Loucy (cell line): ENCODE results near the gene JAM2.

Source experiments
- H2AFZ ChIP-seq: fragments of 200-600 bp; sonication (generic); 2 replicates; pipeline ENCODE4 v1.6.0; 2016; ENCODE audit warnings: antibody characterized with exemption, mild to moderate bottlenecking, low read length, moderate library complexity
- H3F3A ChIP-seq: fragments of 200-600 bp; 2 replicates; pipeline ENCODE4 v1.6.0; 2016; ENCODE audit warnings: antibody characterized with exemption, low read depth, mild to moderate bottlenecking
- H3K27me3 ChIP-seq: fragments of 200-600 bp; sonication (generic); 2 replicates; pipeline ENCODE4 v1.6.1; 2014; ENCODE audit warnings: low read length, mild to moderate bottlenecking; ENCODE audit not compliant: insufficient read depth, poor library complexity, severe bottlenecking
- H3K36me3 ChIP-seq: fragments of 200-600 bp; sonication (generic); 2 replicates; pipeline ENCODE4 v1.6.1; 2016; ENCODE audit warnings: low read length; ENCODE audit not compliant: insufficient read depth
- H3K4me1 ChIP-seq: fragments of 200-600 bp; sonication (generic); 2 replicates; pipeline ENCODE4 v1.5.1; 2014; ENCODE audit warnings: low read length, mild to moderate bottlenecking; ENCODE audit not compliant: insufficient read depth, poor library complexity, severe bottlenecking
- H3K4me2 ChIP-seq: fragments of 200-600 bp; sonication (generic); 2 replicates; pipeline ENCODE4 v1.6.0; 2014; ENCODE audit warnings: antibody characterized with exemption, low read length, low read depth, mild to moderate bottlenecking; ENCODE audit not compliant: poor library complexity, severe bottlenecking
- H3K4me3 ChIP-seq: fragments of 200-600 bp; sonication (generic); 2 replicates; pipeline ENCODE4 v1.5.1; 2014; ENCODE audit warnings: low read length, mild to moderate bottlenecking, mixed read lengths; ENCODE audit not compliant: poor library complexity, severe bottlenecking
- H3K79me2 ChIP-seq: fragments of 200-600 bp; sonication (generic); 2 replicates; pipeline ENCODE4 v1.6.1; 2014; ENCODE audit warnings: low read length; ENCODE audit not compliant: insufficient read depth
- H3K9ac ChIP-seq: fragments of 200-600 bp; sonication (generic); 2 replicates; pipeline ENCODE4 v1.6.0; 2014; ENCODE audit warnings: mild to moderate bottlenecking, low read depth, low read length, moderate library complexity; ENCODE audit not compliant: poor library complexity, severe bottlenecking
- H3K9me2 ChIP-seq: fragments of 200-600 bp; sonication (generic); replicated peaks from 2 replicates; pipeline ENCODE4 v1.6.1; 2016; ENCODE audit warnings: low read depth, low read length, mixed read lengths
- H3K9me3 ChIP-seq: fragments of 200-600 bp; sonication (generic); 2 replicates; pipeline ENCODE4 v1.6.1; 2014; ENCODE audit warnings: mild to moderate bottlenecking, antibody characterized with exemption, low read length, low read depth; ENCODE audit not compliant: insufficient read depth
- H4K20me1 ChIP-seq: fragments of 200-600 bp; sonication (generic); 2 replicates; pipeline ENCODE4 v1.6.0; 2014; ENCODE audit warnings: antibody characterized with exemption, low read length, mild to moderate bottlenecking; ENCODE audit not compliant: insufficient read depth, poor library complexity, severe bottlenecking
- EZH2phosphoT487 ChIP-seq: fragments of 200-600 bp; IDR thresholded peaks from 2 replicates; pipeline ENCODE4 v1.6.1; 2018; ENCODE audit warnings: antibody characterized with exemption, mild to moderate bottlenecking, moderate library complexity, borderline replicate concordance
- TF ChIP-seq, protein P1 (sequence below): fragments of 200-600 bp; sonication (generic); conservative IDR thresholded peaks from 2 replicates; pipeline ENCODE4 v1.5.1; 2014; ENCODE audit warnings: mild to moderate bottlenecking, antibody characterized with exemption, low read length

Gene JAM2

DNA sequence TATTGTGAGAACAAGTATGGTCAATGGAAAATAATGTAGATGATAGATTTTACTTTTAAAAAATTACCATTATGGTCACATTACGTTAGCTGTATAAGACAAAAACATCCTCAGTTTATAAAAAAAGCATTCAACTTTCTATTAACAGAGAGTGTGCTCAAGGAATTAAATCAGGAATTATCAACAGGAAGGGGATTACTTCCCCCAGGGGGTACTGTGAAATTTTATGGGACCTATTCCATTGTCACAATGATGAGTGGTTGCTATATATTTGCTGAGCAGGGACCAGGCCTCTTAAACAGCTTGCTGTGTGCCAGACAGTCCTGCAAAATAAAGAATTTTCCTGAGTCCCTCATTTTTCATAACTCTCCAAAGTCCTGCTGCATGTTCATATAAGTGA, 21.2 kb downstream of the JAM2 start:
- no peak overlapping the region for H2AFZ ChIP-seq
- no peaks in the 10 kb centered on the region for H3K36me3 ChIP-seq
- no peaks in the 10 kb centered on the region for H3K9me2 ChIP-seq
- no peaks in the 10 kb centered on the region for H3K4me1 ChIP-seq
- no peak overlapping the region for H3K4me3 ChIP-seq
- H3K4me2 ChIP-seq, result no peak overlapping the region
- H3K9ac ChIP-seq, result no peak overlapping the region
- no peaks in the 10 kb centered on the region for H3K79me2 ChIP-seq
- H3K27me3 ChIP-seq, result no peaks in the 10 kb centered on the region
- TF ChIP-seq EZH2phosphoT487, result no peak
- TF ChIP-seq, protein P1, sequence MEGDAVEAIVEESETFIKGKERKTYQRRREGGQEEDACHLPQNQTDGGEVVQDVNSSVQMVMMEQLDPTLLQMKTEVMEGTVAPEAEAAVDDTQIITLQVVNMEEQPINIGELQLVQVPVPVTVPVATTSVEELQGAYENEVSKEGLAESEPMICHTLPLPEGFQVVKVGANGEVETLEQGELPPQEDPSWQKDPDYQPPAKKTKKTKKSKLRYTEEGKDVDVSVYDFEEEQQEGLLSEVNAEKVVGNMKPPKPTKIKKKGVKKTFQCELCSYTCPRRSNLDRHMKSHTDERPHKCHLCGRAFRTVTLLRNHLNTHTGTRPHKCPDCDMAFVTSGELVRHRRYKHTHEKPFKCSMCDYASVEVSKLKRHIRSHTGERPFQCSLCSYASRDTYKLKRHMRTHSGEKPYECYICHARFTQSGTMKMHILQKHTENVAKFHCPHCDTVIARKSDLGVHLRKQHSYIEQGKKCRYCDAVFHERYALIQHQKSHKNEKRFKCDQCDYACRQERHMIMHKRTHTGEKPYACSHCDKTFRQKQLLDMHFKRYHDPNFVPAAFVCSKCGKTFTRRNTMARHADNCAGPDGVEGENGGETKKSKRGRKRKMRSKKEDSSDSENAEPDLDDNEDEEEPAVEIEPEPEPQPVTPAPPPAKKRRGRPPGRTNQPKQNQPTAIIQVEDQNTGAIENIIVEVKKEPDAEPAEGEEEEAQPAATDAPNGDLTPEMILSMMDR, result no peak
- no peaks in the 10 kb centered on the region for H3F3A ChIP-seq
- no peaks in the 10 kb centered on the region for H4K20me1 ChIP-seq
- no peaks in the 10 kb centered on the region for H3K9me3 ChIP-seq

DNA sequence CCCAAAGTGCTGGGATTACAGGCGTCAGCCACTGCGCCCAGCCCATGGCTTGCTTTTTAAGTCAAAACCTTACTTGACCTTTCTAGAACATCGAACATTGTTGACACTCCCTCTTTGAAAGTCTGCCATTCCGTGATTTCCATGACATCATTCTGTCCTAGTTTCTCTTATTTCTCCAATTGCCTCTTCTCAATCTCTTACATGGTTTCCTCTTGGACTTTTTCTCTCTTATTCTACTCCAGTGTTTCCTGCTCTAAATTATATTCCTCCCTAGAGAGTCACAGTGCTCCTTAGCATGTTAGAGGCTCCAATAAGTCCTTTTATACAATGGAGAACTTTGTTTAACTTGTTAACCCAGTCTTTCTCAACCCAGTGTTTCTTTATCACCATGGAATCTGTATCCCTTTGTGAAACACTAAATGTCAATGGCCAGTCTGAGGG, 25.5 kb downstream of the JAM2 start:
- no peak for TF ChIP-seq EZH2phosphoT487
- TF ChIP-seq, protein P1, result no peak
- Histone ChIP-seq H3K79me2 (no peaks in the 10 kb centered on the region), H3K4me2 (no peak overlapping the region), H3K9me2 (no peaks in the 10 kb centered on the region), H4K20me1 (no peaks in the 10 kb centered on the region), H2AFZ (no peak overlapping the region), H3K9me3 (no peaks in the 10 kb centered on the region), H3K27me3 (no peaks in the 10 kb centered on the region), H3F3A (no peaks in the 10 kb centered on the region), H3K4me3 (no peak overlapping the region), H3K4me1 (no peaks in the 10 kb centered on the region), H3K36me3 (no peaks in the 10 kb centered on the region), H3K9ac (no peak overlapping the region)

DNA sequence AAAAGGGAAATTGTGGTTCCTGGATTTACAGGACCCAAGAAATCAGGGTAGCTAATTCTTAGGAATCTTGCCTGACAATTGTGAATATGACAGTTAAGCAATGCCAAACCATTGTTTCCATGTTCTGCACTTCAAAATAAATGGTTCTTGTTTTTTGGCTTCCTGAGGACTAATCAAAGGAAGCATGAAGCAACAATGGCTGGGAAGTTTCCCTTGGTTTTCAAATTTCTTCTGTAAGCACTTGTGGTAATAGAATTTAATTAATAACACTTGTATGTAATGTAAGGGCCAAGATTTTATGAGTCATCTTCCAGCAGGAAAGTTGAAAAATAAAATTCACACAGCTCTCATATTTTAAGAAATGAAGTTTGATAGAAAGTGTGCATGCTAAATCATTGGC, 31.7 kb downstream of the JAM2 start:
- H3K4me1 ChIP-seq, result no peaks in the 10 kb centered on the region
- no peaks in the 10 kb centered on the region for H3K9me2 ChIP-seq
- no peak overlapping the region for H2AFZ ChIP-seq
- TF ChIP-seq, protein P1, result no peak
- no peak for TF ChIP-seq EZH2phosphoT487
- H3F3A ChIP-seq, result no peaks in the 10 kb centered on the region
- no peak overlapping the region for H3K9ac ChIP-seq
- H3K79me2 ChIP-seq, result no peaks in the 10 kb centered on the region
- H3K9me3 ChIP-seq, result no peaks in the 10 kb centered on the region
- H3K4me2 ChIP-seq, result no peak overlapping the region
- no peaks in the 10 kb centered on the region for H3K27me3 ChIP-seq
- H3K4me3 ChIP-seq, result no peak overlapping the region
- no peaks in the 10 kb centered on the region for H3K36me3 ChIP-seq
- H4K20me1 ChIP-seq, result no peaks in the 10 kb centered on the region
